SK-N-SH treated with all-trans-retinoic acid at 6 μM for 48 hours (cell line): ENCODE data around the gene CCM2.
A peak's percentile ranks its signal among the peaks of the same experiment; 100 is the strongest.

Source experiments
- ATAC-seq: fragments of 200-7000 bp; cut with Tn5 transposase; 3 replicates; pipeline ENCODE4 v1.9.1; 2020; ENCODE audit warnings: mild to moderate bottlenecking, moderate library complexity
- CREB5 ChIP-seq: fragments of 250-450 bp; sonication (Bioruptor Pico); IDR thresholded peaks from 2 replicates; pipeline ENCODE4 v1.5.1; 2020; ENCODE audit warnings: low read depth, mild to moderate bottlenecking, moderate library complexity
- CSDC2 ChIP-seq: fragments of 250-450 bp; sonication (Bioruptor Pico); IDR thresholded peaks from 2 replicates; pipeline ENCODE4 v1.5.0; 2020; ENCODE audit warnings: mild to moderate bottlenecking, moderate library complexity
- GLIS3 ChIP-seq: fragments of 250-450 bp; sonication (Bioruptor Pico); IDR thresholded peaks from 2 replicates; pipeline ENCODE4 v1.5.0; 2020; ENCODE audit warnings: mild to moderate bottlenecking, moderate library complexity
- ISL1 ChIP-seq: fragments of 250-450 bp; sonication (Bioruptor Pico); IDR thresholded peaks from 2 replicates; pipeline ENCODE4 v2.1.2; 2022; ENCODE audit warnings: mild to moderate bottlenecking, moderate library complexity
- OSR1 ChIP-seq: fragments of 250-450 bp; sonication (Bioruptor Pico); IDR thresholded peaks from 2 replicates; pipeline ENCODE4 v1.8.0; 2022; ENCODE audit warnings: moderate library complexity, mild to moderate bottlenecking, inconsistent platforms
- PATZ1 ChIP-seq: fragments of 250-450 bp; sonication (Bioruptor Pico); IDR thresholded peaks from 2 replicates; pipeline ENCODE4 v1.8.0; 2020; ENCODE audit warnings: mild to moderate bottlenecking, moderate library complexity, borderline replicate concordance
- PPARA ChIP-seq: fragments of 250-450 bp; sonication (Bioruptor Pico); IDR thresholded peaks from 2 replicates; pipeline ENCODE4 v1.5.0; 2020; ENCODE audit warnings: mild to moderate bottlenecking, borderline replicate concordance
- RARB ChIP-seq: fragments of 250-450 bp; sonication (Bioruptor Pico); IDR thresholded peaks from 2 replicates; pipeline ENCODE4 v1.8.0; 2021; ENCODE audit warnings: mild to moderate bottlenecking, moderate library complexity
- SNAI2 ChIP-seq: fragments of 250-450 bp; sonication (Bioruptor Pico); IDR thresholded peaks from 2 replicates; pipeline ENCODE4 v1.5.0; 2020; ENCODE audit warnings: mild to moderate bottlenecking, moderate library complexity
- TCF4 ChIP-seq: fragments of 250-450 bp; sonication (Bioruptor Pico); IDR thresholded peaks from 2 replicates; pipeline ENCODE4 v1.8.0; 2021; ENCODE audit warnings: mild to moderate bottlenecking, moderate library complexity, borderline replicate concordance
- TOX ChIP-seq: fragments of 250-450 bp; sonication (Bioruptor Pico); IDR thresholded peaks from 2 replicates; pipeline ENCODE4 v1.8.0; 2021; ENCODE audit warnings: mild to moderate bottlenecking, moderate library complexity, borderline replicate concordance
- ZC3H10 ChIP-seq: fragments of 250-450 bp; sonication (Bioruptor Pico); IDR thresholded peaks from 2 replicates; pipeline ENCODE4 v1.5.1; 2021; ENCODE audit warnings: mild to moderate bottlenecking, moderate library complexity
- ZFP3 ChIP-seq: fragments of 250-450 bp; sonication (Bioruptor Pico); IDR thresholded peaks from 2 replicates; pipeline ENCODE4 v1.5.0; 2020; ENCODE audit warnings: mild to moderate bottlenecking, moderate library complexity
- ZFP30 ChIP-seq: fragments of 450-650 bp; formaldehyde crosslinking; IDR thresholded peaks from 2 replicates; pipeline ENCODE4 v1.5.0; 2022; ENCODE audit warnings: mild to moderate bottlenecking, moderate library complexity
- ZNF565 ChIP-seq: fragments of 450-650 bp; formaldehyde crosslinking; conservative IDR thresholded peaks from 2 replicates; pipeline ENCODE4 v1.5.0; 2020; ENCODE audit warnings: low read depth, mild to moderate bottlenecking, moderate library complexity
- ZNF8 ChIP-seq: fragments of 450-650 bp; formaldehyde crosslinking; IDR thresholded peaks from 2 replicates; pipeline ENCODE4 v1.5.0; 2020; ENCODE audit warnings: mild to moderate bottlenecking, moderate library complexity
- TF ChIP-seq, protein P1 (sequence below): fragments of 250-450 bp; sonication (Bioruptor Pico); IDR thresholded peaks from 2 replicates; pipeline ENCODE4 v1.8.0; 2021; ENCODE audit warnings: low read depth, mild to moderate bottlenecking, moderate library complexity, borderline replicate concordance
- TF ChIP-seq, protein P2 (sequence below): fragments of 250-450 bp; sonication (Bioruptor Pico); IDR thresholded peaks from 2 replicates; pipeline ENCODE4 v1.5.1; 2021; ENCODE audit warnings: mild to moderate bottlenecking, moderate library complexity

The CCM2 gene

DNA sequence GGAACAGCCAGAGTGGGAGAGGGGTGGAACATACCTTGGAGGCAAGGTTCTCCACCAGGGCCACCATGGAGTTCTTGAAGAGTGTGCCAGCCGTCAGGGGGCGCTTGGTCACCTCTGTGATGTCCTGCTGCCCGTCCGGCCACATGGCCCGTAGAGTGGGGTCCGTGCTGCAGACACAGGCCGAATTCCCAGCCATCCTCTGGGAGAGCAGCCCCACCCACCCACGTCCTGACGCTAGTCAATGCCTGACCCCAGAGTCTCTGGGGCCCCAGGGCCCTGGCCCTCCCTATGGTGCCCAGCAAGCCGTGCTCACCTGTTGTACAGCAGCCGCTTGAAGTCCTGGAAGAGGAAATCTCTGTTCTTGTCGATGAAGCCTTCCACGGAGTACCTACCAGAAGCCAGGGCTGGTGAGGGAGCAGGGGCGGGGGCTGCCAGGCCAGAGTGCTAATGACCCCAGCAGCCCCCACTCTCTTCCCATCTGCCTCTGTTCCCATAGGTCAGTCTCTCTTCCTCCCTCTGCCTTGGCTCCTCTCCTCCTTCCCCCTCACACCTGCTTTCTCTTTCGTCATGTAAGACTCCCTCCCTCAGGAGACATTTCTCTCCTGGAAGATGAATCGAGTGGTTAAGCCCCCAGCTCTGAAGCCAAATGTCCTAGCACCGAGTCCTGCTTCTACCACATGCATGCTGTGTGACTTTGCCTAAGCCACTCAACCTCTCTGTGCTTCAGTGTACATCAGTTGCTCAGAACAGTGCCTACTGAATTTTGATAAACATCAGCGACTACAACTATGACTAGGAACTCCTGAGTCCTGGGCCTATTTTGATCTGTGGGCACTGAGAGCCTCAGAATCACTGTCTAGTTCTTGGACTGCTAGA is 32.2 kb upstream of the CCM2 start:
- TF ChIP-seq GLIS3 (CRISPR knock-in tag) (no peak), ISL1 (CRISPR knock-in tag) (no peak)
- ATAC-seq = peak; percentile 46

GRCh38 chr7:44969049-44969700 is 30.8 kb upstream of the CCM2 start:
- ATAC-seq = no peak
- no peak for TF ChIP-seq TCF4
- TF ChIP-seq ISL1 (CRISPR knock-in tag) = no peak
- TF ChIP-seq ZFP30 (CRISPR knock-in tag) = no peak
- TF ChIP-seq TOX = no peak
- TF ChIP-seq ZC3H10 (CRISPR knock-in tag) = no peak
- TF ChIP-seq OSR1 = no peak
- TF ChIP-seq, protein P1, sequence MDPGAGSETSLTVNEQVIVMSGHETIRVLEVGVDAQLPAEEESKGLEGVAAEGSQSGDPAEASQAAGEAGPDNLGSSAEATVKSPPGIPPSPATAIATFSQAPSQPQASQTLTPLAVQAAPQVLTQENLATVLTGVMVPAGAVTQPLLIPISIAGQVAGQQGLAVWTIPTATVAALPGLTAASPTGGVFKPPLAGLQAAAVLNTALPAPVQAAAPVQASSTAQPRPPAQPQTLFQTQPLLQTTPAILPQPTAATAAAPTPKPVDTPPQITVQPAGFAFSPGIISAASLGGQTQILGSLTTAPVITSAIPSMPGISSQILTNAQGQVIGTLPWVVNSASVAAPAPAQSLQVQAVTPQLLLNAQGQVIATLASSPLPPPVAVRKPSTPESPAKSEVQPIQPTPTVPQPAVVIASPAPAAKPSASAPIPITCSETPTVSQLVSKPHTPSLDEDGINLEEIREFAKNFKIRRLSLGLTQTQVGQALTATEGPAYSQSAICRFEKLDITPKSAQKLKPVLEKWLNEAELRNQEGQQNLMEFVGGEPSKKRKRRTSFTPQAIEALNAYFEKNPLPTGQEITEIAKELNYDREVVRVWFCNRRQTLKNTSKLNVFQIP (CRISPR knock-in tag) = no peak
- no peak for TF ChIP-seq PPARA (CRISPR knock-in tag)

DNA sequence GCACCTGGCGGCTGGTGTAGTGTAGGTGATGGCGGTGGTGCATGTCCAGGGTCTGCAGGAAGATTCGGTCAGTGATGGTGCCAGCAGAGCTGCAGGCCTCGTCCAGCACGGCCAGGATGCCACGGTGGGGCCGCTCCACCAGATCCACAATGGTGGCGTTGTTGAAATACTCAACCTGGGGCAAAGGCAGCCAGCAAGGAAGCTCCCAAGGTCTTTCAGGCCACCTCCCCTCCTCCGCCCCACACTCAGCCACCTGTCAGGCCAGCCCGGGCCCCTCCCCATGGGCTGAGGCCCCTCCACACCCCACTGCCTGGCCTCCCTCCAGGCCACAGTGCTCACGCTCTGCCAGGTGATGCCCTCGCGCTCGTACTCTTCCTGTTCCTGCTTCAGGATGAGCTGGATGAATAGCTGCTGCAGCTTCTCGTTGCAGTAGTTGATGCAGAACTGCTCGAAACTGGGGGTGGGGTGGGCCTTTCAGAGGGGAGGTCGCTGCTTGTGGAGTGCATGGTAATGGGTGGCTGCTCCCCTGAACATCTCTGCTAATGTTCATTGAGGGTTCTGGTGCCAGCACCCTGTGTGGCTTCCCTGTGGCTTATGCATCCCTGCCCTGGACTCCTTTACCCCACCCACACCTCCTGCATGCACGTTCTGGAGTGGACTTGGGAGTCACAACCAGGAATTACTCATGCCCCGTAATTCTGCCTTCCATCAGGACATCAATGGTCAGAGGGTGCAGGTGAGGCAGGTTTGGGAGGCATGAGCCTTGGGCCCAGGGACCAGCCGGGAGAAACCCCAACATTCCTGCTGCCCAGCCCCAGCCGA is 30.1 kb upstream of the CCM2 start:
- ATAC-seq = no peak
- TF ChIP-seq ZC3H10 (CRISPR knock-in tag) (no peak), ZNF8 (no peak), ISL1 (CRISPR knock-in tag) (no peak), ZFP30 (CRISPR knock-in tag) (no peak)

DNA sequence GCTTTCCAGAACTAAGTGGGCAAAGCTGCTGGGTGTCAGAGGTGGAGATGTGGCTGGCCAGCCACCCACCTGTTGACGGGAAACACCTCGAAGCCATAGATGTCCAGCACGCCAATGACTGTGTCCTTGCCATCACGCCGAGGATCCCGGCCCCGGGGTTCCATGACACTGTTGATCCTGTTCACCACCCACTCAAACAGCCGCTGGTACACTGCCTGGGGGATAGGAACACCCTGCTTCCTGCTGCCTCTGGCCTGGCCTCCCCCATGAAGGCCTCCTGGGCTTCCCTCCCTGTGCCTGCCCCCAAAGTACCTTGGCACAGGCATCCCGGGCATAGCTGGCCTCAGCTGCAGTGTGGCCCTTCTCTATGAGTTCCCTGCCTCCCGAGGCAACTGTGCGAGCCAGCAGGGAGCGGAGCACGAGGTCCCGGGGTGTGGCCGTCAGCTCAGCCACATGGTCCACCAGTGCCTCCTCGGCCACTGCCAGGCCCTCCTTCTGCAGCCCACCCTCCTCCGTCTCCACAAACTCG is 29.4 kb upstream of the CCM2 start:
- ATAC-seq = no peak
- TF ChIP-seq ZNF565 (CRISPR knock-in tag) (no peak), SNAI2 (no peak), CREB5 (CRISPR knock-in tag) (no peak), CSDC2 (CRISPR knock-in tag) (no peak), ZC3H10 (CRISPR knock-in tag) (no peak), OSR1 (no peak)
- TF ChIP-seq, protein P2, sequence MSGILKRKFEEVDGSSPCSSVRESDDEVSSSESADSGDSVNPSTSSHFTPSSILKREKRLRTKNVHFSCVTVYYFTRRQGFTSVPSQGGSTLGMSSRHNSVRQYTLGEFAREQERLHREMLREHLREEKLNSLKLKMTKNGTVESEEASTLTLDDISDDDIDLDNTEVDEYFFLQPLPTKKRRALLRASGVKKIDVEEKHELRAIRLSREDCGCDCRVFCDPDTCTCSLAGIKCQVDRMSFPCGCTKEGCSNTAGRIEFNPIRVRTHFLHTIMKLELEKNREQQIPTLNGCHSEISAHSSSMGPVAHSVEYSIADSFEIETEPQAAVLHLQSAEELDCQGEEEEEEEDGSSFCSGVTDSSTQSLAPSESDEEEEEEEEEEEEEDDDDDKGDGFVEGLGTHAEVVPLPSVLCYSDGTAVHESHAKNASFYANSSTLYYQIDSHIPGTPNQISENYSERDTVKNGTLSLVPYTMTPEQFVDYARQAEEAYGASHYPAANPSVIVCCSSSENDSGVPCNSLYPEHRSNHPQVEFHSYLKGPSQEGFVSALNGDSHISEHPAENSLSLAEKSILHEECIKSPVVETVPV = no peak

- ATAC-seq = no peak
- TF ChIP-seq CSDC2 (CRISPR knock-in tag) (no peak), OSR1 (no peak), ISL1 (CRISPR knock-in tag) (no peak), PATZ1 (CRISPR knock-in tag) (no peak), CREB5 (CRISPR knock-in tag) (no peak), ZC3H10 (CRISPR knock-in tag) (no peak), ZNF8 (no peak), RARB (CRISPR knock-in tag) (no peak), ZFP30 (CRISPR knock-in tag) (no peak), ZNF565 (CRISPR knock-in tag) (no peak), ZFP3 (CRISPR knock-in tag) (no peak), PPARA (CRISPR knock-in tag) (no peak)
- TF ChIP-seq, protein P2 = no peak
Measured at GRCh38 chr7:44971188-44971901, 28.7 kb upstream of the CCM2 start.
